Liver (tissue), 9 donors: ENCODE results near the gene MAP1S. TPM values are rescaled to one million over a fixed set of nuclear protein-coding genes. Genes with fewer than 3 reads are reported as not detected.

Experiments
- DNase-seq: peaks from one replicate; pipeline ENCODE4 v3.0.0-alpha.2; 2017; ENCODE audit warnings: low spot score
- H3K27ac ChIP-seq, 2 donors: one replicate each; pipeline ENCODE4 v1.7.0; 2013; ENCODE audit warnings: inconsistent platforms in 2 of 2, low read length in 2 of 2, control low read depth in 1 of 2, low read depth in 1 of 2, mild to moderate bottlenecking in 1 of 2
- H3K27me3 ChIP-seq, 4 donors: one replicate each; pipeline versions ENCODE4 v1.6.1 to v1.7.0; 2013; ENCODE audit warnings: low read length in 3 of 4, inconsistent platforms in 1 of 4, mild to moderate bottlenecking in 1 of 4, moderate library complexity in 1 of 4; ENCODE audit not compliant: control insufficient read depth in 4 of 4, insufficient read depth in 4 of 4
- H3K36me3 ChIP-seq, 4 donors: one replicate each; pipeline versions ENCODE4 v1.6.1 to v1.7.0; 2013; ENCODE audit warnings: low read length in 3 of 4, mild to moderate bottlenecking in 3 of 4, low read depth in 1 of 4, moderate library complexity in 1 of 4; ENCODE audit not compliant: control insufficient read depth in 4 of 4, insufficient read depth in 3 of 4
- H3K4me1 ChIP-seq, 4 donors: one replicate each; pipeline versions ENCODE4 v1.6.1 to v1.7.0; 2013; ENCODE audit warnings: low read length in 3 of 4, mild to moderate bottlenecking in 3 of 4, moderate library complexity in 1 of 4; ENCODE audit not compliant: control insufficient read depth in 4 of 4, insufficient read depth in 4 of 4
- H3K4me3 ChIP-seq, 3 donors: one replicate each; pipeline versions ENCODE4 v1.6.1 to v1.7.0; 2013; ENCODE audit warnings: low read length in 3 of 3, control low read depth in 1 of 3, low read depth in 1 of 3, mild to moderate bottlenecking in 1 of 3
- H3K9ac ChIP-seq, 2 donors: one replicate each; pipeline ENCODE4 v1.7.0; 2013; ENCODE audit warnings: low read length in 2 of 2, mild to moderate bottlenecking in 2 of 2, moderate library complexity in 2 of 2, control low read depth in 1 of 2, low read depth in 1 of 2
- H3K9me3 ChIP-seq, 4 donors: one replicate each; pipeline versions ENCODE4 v1.6.1 to v1.7.0; 2013; ENCODE audit warnings: low read length in 3 of 4; ENCODE audit not compliant: control insufficient read depth in 4 of 4
- EGR1 ChIP-seq, 2 donors: IDR thresholded peaks; 2 replicates each; pipeline ENCODE4 v1.6.1; 2016 to 2018; ENCODE audit warnings: antibody characterized with exemption in 2 of 2, low read depth in 2 of 2
- FOXA1 ChIP-seq: IDR thresholded peaks from 2 replicates; pipeline ENCODE4 v1.6.1; 2016; ENCODE audit warnings: antibody characterized with exemption
- FOXA2 ChIP-seq: IDR thresholded peaks from 2 replicates; pipeline ENCODE4 v1.6.1; 2016; ENCODE audit warnings: antibody characterized with exemption
- GABPA ChIP-seq, 2 donors: IDR thresholded peaks in 1 of 2; conservative IDR thresholded peaks in 1 of 2; 2 replicates each; pipeline ENCODE4 v1.6.1; 2016; ENCODE audit warnings: antibody characterized with exemption in 2 of 2, mild to moderate bottlenecking in 1 of 2, moderate library complexity in 1 of 2
- HNF4A ChIP-seq, 2 donors: conservative IDR thresholded peaks; 2 replicates each; pipeline ENCODE4 v1.6.1; 2016; ENCODE audit warnings: antibody characterized with exemption in 2 of 2, mild to moderate bottlenecking in 2 of 2
- HNF4G ChIP-seq: IDR thresholded peaks from 2 replicates; pipeline ENCODE4 v1.6.1; 2016; ENCODE audit warnings: antibody characterized with exemption
- JUND ChIP-seq, 2 donors: IDR thresholded peaks; 2 replicates each; pipeline ENCODE4 v1.6.1; 2016; ENCODE audit warnings: antibody characterized with exemption in 2 of 2
- NR2F2 ChIP-seq: IDR thresholded peaks from 2 replicates; pipeline ENCODE4 v1.6.1; 2016; ENCODE audit warnings: antibody characterized with exemption
- RAD21 ChIP-seq, 2 donors: IDR thresholded peaks; 2 replicates each; pipeline ENCODE4 v1.6.1; 2016; ENCODE audit warnings: antibody characterized with exemption in 2 of 2, mild to moderate bottlenecking in 2 of 2
- RXRA ChIP-seq, 2 donors: IDR thresholded peaks; 2 replicates each; pipeline ENCODE4 v1.6.1; 2017 to 2018; ENCODE audit warnings: antibody characterized with exemption in 2 of 2, mild to moderate bottlenecking in 1 of 2
- SP1 ChIP-seq: IDR thresholded peaks from 2 replicates; pipeline ENCODE4 v1.6.1; 2018; ENCODE audit warnings: antibody characterized with exemption, mild to moderate bottlenecking
- TAF1 ChIP-seq: conservative IDR thresholded peaks from 2 replicates; pipeline ENCODE4 v1.6.1; 2016; ENCODE audit warnings: antibody characterized with exemption, mild to moderate bottlenecking
- WGBS: extraction: QIAGEN DNeasy Blood & Tissue Kit; methylation state at CpG from one replicate; pipeline ENCODE4 v1.1.7; 2013; 5-methylcytosine and 5-hydroxymethylcytosine counted together
- polyA plus RNA-seq, 2 donors: library from polyadenylated mRNA; stranded (reverse) in 1 of 2; unstranded in 1 of 2; fragments of 200-250 nt in 1 of 2; fragments of >200 nt in 1 of 2; fragmentation: Nextera tagmentation in 1 of 2; extraction: Ambion mirVana in 1 of 2; gene quantifications; one replicate each; pipeline versions ENCODE4 v1.2.1 to v1.2.3, GENCODE V29; 2013 to 2015
- total RNA-seq, 2 donors: library from RNA; depleted of rRNA; stranded (reverse); fragments of >200 nt; gene quantifications; one replicate each; pipeline ENCODE4 v1.2.3, GENCODE V29; 2014
- TF ChIP-seq, protein P1 (sequence below): IDR thresholded peaks from 2 replicates; pipeline ENCODE4 v1.6.1; 2016; ENCODE audit warnings: antibody characterized with exemption
- TF ChIP-seq, protein P2 (sequence below): IDR thresholded peaks from 2 replicates; pipeline ENCODE4 v1.6.1; 2016; ENCODE audit warnings: antibody characterized with exemption
- TF ChIP-seq, protein P3 (sequence below): IDR thresholded peaks from 2 replicates; pipeline ENCODE4 v1.6.1; 2016; ENCODE audit warnings: antibody characterized with exemption, mild to moderate bottlenecking
- TF ChIP-seq, protein P4 (sequence below): IDR thresholded peaks from 2 replicates; pipeline ENCODE4 v1.6.1; 2016; ENCODE audit warnings: antibody characterized with exemption
- TF ChIP-seq, protein P5 (sequence below): fragments of 150-350 bp; IDR thresholded peaks from 2 replicates; pipeline ENCODE4 v1.5.1; 2017; ENCODE audit warnings: improper control_type of control experiment, low read depth, low read length; ENCODE audit not compliant: missing input control
- donor health status: healthy.
- donor health status: healthy.
- donor health status: healthy.
- donor health status: healthy.
- donor health status: healthy.

Gene MAP1S
- total and polyA plus RNA-seq, 4 donors, result 8.2 to 20.3 (median 10.6) TPM

DNA sequence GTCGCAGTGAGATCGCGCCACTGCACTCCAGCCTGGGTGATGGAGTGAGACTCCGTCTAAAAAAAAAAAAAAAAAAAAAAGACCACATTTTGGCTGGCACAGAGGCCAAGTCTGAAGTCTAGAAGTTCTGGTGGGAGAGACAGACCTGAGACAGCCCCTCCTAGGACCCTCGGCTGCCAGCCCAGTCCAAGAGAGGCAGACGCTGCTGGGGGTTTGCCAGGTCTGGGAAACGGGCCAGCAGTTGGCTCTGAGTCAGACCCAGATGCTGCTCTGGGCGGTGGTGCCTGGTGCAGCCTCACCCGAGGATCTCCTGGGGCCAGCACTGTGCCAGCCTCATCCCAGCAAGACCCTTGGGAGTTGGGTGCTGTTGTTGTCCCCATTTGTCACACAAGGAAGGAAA is 37.8 kb downstream of the MAP1S start:
- Histone ChIP-seq H3K4me3 (no peak overlapping the region), H3K36me3 (no peaks in the 10 kb centered on the region), H3K9ac (no peak overlapping the region), H3K27ac (no peak overlapping the region), H3K27me3 (peaks cover 0 to 2% (median 0%) of the 10 kb centered on the region in 4 donors), H3K9me3 (no peaks in the 10 kb centered on the region), H3K4me1 (peaks cover 0 to 4% (median 0%) of the 10 kb centered on the region in 4 donors)
- no peak for TF ChIP-seq JUND (IDR thresholded peaks at IDR 0.05)
- TF ChIP-seq FOXA2, result no peak
- TF ChIP-seq, protein P1, sequence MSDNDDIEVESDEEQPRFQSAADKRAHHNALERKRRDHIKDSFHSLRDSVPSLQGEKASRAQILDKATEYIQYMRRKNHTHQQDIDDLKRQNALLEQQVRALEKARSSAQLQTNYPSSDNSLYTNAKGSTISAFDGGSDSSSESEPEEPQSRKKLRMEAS, result no peak
- TF ChIP-seq, protein P2, sequence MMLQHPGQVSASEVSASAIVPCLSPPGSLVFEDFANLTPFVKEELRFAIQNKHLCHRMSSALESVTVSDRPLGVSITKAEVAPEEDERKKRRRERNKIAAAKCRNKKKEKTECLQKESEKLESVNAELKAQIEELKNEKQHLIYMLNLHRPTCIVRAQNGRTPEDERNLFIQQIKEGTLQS, result no peak
- no peak for TF ChIP-seq SP1
- no peak for TF ChIP-seq FOXA1
- TF ChIP-seq, protein P3, sequence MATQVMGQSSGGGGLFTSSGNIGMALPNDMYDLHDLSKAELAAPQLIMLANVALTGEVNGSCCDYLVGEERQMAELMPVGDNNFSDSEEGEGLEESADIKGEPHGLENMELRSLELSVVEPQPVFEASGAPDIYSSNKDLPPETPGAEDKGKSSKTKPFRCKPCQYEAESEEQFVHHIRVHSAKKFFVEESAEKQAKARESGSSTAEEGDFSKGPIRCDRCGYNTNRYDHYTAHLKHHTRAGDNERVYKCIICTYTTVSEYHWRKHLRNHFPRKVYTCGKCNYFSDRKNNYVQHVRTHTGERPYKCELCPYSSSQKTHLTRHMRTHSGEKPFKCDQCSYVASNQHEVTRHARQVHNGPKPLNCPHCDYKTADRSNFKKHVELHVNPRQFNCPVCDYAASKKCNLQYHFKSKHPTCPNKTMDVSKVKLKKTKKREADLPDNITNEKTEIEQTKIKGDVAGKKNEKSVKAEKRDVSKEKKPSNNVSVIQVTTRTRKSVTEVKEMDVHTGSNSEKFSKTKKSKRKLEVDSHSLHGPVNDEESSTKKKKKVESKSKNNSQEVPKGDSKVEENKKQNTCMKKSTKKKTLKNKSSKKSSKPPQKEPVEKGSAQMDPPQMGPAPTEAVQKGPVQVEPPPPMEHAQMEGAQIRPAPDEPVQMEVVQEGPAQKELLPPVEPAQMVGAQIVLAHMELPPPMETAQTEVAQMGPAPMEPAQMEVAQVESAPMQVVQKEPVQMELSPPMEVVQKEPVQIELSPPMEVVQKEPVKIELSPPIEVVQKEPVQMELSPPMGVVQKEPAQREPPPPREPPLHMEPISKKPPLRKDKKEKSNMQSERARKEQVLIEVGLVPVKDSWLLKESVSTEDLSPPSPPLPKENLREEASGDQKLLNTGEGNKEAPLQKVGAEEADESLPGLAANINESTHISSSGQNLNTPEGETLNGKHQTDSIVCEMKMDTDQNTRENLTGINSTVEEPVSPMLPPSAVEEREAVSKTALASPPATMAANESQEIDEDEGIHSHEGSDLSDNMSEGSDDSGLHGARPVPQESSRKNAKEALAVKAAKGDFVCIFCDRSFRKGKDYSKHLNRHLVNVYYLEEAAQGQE, result no peak
- TF ChIP-seq, protein P4, sequence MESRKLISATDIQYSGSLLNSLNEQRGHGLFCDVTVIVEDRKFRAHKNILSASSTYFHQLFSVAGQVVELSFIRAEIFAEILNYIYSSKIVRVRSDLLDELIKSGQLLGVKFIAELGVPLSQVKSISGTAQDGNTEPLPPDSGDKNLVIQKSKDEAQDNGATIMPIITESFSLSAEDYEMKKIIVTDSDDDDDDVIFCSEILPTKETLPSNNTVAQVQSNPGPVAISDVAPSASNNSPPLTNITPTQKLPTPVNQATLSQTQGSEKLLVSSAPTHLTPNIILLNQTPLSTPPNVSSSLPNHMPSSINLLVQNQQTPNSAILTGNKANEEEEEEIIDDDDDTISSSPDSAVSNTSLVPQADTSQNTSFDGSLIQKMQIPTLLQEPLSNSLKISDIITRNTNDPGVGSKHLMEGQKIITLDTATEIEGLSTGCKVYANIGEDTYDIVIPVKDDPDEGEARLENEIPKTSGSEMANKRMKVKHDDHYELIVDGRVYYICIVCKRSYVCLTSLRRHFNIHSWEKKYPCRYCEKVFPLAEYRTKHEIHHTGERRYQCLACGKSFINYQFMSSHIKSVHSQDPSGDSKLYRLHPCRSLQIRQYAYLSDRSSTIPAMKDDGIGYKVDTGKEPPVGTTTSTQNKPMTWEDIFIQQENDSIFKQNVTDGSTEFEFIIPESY, result no peak
- no peak for TF ChIP-seq HNF4A (conservative IDR thresholded peaks at IDR 0.05)
- no peak for TF ChIP-seq NR2F2
- no peak for TF ChIP-seq EGR1 (IDR thresholded peaks at IDR 0.05; ENCODE audit: low read depth in 2 of 2)
- no peak for TF ChIP-seq RAD21 (IDR thresholded peaks at IDR 0.05)
- TF ChIP-seq, protein P5, sequence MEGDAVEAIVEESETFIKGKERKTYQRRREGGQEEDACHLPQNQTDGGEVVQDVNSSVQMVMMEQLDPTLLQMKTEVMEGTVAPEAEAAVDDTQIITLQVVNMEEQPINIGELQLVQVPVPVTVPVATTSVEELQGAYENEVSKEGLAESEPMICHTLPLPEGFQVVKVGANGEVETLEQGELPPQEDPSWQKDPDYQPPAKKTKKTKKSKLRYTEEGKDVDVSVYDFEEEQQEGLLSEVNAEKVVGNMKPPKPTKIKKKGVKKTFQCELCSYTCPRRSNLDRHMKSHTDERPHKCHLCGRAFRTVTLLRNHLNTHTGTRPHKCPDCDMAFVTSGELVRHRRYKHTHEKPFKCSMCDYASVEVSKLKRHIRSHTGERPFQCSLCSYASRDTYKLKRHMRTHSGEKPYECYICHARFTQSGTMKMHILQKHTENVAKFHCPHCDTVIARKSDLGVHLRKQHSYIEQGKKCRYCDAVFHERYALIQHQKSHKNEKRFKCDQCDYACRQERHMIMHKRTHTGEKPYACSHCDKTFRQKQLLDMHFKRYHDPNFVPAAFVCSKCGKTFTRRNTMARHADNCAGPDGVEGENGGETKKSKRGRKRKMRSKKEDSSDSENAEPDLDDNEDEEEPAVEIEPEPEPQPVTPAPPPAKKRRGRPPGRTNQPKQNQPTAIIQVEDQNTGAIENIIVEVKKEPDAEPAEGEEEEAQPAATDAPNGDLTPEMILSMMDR, result no peak
- no peak for TF ChIP-seq GABPA (IDR thresholded peaks at IDR 0.05 in 1 of 2, conservative IDR thresholded peaks at IDR 0.05 in 1 of 2)
- no peak for TF ChIP-seq HNF4G
- TF ChIP-seq RXRA (IDR thresholded peaks at IDR 0.05), result no peak
- DNase-seq, result no peak
- WGBS, result 38% methylated on average over 9 of the region's 9 CpGs

DNA sequence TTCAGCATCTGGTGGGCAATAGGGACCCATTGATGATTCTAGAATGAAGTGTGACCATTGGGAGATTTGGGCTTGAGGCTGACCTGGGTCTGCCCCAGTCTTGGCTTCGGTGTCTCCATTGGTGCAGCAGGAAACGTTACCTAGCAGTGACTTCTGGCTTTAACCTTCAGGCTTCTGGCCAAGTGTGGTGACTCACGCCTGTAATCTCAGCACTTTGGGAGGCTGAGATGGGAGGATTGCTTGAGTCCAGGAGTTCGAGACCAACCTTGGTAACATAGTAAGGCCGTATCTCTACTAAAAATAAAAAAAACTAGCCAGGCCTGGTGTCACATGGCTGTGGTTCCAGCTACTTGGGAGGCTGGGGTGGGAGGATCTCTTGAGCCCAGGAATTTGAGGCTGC is 39.2 kb downstream of the MAP1S start:
- peaks cover 0 to 4% (median 0%) of the 10 kb centered on the region in 4 donors for H3K4me1 ChIP-seq
- H3K9me3 ChIP-seq, result no peaks in the 10 kb centered on the region
- peaks cover 0 to 3% (median under 1%) of the 10 kb centered on the region in 4 donors for H3K27me3 ChIP-seq
- no peaks in the 10 kb centered on the region for H3K36me3 ChIP-seq
- WGBS, result 64% methylated on average over 5 of the region's 5 CpGs
- H3K4me3 ChIP-seq, result no peak overlapping the region
- H3K27ac ChIP-seq, result no peak overlapping the region
- H3K9ac ChIP-seq, result no peak overlapping the region
- no peak for DNase-seq
- TF ChIP-seq, protein P3, result no peak
- TF ChIP-seq RAD21 (IDR thresholded peaks at IDR 0.05) (no peak), SP1 (no peak), JUND (IDR thresholded peaks at IDR 0.05) (no peak), TAF1 (no peak), HNF4A (conservative IDR thresholded peaks at IDR 0.05) (no peak), NR2F2 (no peak), FOXA1 (no peak)
- TF ChIP-seq, protein P4, result no peak
- TF ChIP-seq, protein P2, result no peak
- TF ChIP-seq, protein P1, result no peak
